ENCODE data around the gene ANKRD44.

Gene ANKRD44

DNA sequence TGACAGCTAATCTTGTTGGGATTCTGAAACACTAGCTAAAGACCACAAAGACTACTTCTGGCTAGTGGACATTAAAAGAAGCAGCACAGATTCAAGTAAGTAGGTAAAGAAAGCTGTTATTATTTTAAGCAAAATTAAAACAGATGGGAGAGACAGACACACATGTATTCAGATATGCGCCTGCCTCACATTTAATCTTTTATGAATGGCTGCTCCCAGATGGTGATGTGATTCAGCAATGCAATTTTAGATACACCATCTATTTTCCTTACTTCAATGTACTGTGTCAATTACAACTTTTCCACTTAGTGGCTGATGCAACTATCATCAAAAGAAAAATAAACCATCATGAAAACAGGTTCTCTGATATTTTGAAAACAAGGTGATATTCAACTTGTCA, 251.1 kb downstream of the ANKRD44 start:
- Histone ChIP-seq H3K9me2 (ENCODE audit: low read depth, low read length) (no peaks in the 10 kb centered on the region), H2AFZ (ENCODE audit: low read length) (no peak overlapping the region), H3K4me1 (ENCODE audit: insufficient read depth, low read length, severe bottlenecking) (no peaks in the 10 kb centered on the region), H3K27me3 (ENCODE audit: insufficient read depth, low read length) (no peaks in the 10 kb centered on the region), H3K9me3 (ENCODE audit: low read length) (peaks cover 16% of the 10 kb centered on the region; the same call in 1 of the 2 replicates), H3F3A (ENCODE audit: insufficient read depth, low read length) (no peaks in the 10 kb centered on the region), H4K20me1 (ENCODE audit: insufficient read depth, low read length) (no peaks in the 10 kb centered on the region), H3K4me2 (ENCODE audit: low read length) (no peak overlapping the region), H3K79me2 (ENCODE audit: insufficient read depth, low read length) (no peaks in the 10 kb centered on the region), H3K4me3 (ENCODE audit: low read depth, low read length, poor library complexity, severe bottlenecking) (no peak overlapping the region), H3K27ac (ENCODE audit: low read depth, low read length, poor library complexity, severe bottlenecking) (no peak overlapping the region), H3K9ac (ENCODE audit: low read length) (no peak overlapping the region), H3K36me3 (ENCODE audit: insufficient read depth, low read length) (peaks cover 46% of the 10 kb centered on the region)
- TF ChIP-seq, protein P1, sequence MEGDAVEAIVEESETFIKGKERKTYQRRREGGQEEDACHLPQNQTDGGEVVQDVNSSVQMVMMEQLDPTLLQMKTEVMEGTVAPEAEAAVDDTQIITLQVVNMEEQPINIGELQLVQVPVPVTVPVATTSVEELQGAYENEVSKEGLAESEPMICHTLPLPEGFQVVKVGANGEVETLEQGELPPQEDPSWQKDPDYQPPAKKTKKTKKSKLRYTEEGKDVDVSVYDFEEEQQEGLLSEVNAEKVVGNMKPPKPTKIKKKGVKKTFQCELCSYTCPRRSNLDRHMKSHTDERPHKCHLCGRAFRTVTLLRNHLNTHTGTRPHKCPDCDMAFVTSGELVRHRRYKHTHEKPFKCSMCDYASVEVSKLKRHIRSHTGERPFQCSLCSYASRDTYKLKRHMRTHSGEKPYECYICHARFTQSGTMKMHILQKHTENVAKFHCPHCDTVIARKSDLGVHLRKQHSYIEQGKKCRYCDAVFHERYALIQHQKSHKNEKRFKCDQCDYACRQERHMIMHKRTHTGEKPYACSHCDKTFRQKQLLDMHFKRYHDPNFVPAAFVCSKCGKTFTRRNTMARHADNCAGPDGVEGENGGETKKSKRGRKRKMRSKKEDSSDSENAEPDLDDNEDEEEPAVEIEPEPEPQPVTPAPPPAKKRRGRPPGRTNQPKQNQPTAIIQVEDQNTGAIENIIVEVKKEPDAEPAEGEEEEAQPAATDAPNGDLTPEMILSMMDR (IDR thresholded peaks at IDR 0.05; ENCODE audit: low read length) = no peak
- TF ChIP-seq EZH2 (IDR thresholded peaks at IDR 0.05; ENCODE audit: borderline replicate concordance, low read length) = no peak

DNA sequence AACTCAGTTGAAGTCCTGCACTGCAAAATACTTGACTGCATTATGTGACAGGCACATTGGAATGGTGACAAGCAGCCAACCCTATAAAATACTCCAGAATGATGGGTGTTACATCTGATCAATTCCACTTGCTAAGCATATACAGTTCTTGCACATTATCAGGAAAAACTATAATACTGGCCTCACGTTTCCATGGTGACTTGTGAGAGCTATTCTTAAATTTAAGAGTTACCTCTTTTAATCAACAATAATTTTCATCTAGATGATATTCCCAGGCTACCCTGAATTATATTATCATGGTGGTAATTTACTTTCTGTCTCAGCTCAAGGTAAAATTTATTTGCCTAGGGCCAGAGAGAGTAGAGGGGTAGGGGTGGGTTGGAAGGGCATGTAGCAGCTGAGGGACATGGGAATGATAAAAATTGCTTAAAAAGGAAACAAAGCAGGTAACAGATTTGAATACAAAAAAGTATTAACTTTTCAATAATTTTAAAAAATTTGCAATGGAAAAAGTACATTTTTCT, 251.7 kb downstream of the ANKRD44 start:
- Histone ChIP-seq H3K9me3 (ENCODE audit: low read length) (peaks cover 16% of the 10 kb centered on the region; the same call in 1 of the 2 replicates), H3K27ac (ENCODE audit: low read depth, low read length, poor library complexity, severe bottlenecking) (no peak overlapping the region), H3K4me3 (ENCODE audit: low read depth, low read length, poor library complexity, severe bottlenecking) (no peak overlapping the region), H3K79me2 (ENCODE audit: insufficient read depth, low read length) (no peaks in the 10 kb centered on the region), H3K4me1 (ENCODE audit: insufficient read depth, low read length, severe bottlenecking) (no peaks in the 10 kb centered on the region), H3K4me2 (ENCODE audit: low read length) (no peak overlapping the region), H3K36me3 (ENCODE audit: insufficient read depth, low read length) (peaks cover 47% of the 10 kb centered on the region), H3K9me2 (ENCODE audit: low read depth, low read length) (no peaks in the 10 kb centered on the region), H3K9ac (ENCODE audit: low read length) (no peak overlapping the region), H4K20me1 (ENCODE audit: insufficient read depth, low read length) (no peaks in the 10 kb centered on the region), H3F3A (ENCODE audit: insufficient read depth, low read length) (no peaks in the 10 kb centered on the region), H3K27me3 (ENCODE audit: insufficient read depth, low read length) (no peaks in the 10 kb centered on the region), H2AFZ (ENCODE audit: low read length) (no peak overlapping the region)
- TF ChIP-seq, protein P1 (IDR thresholded peaks at IDR 0.05; ENCODE audit: low read length) = no peak
- TF ChIP-seq EZH2 (IDR thresholded peaks at IDR 0.05; ENCODE audit: borderline replicate concordance, low read length) = no peak

DNA sequence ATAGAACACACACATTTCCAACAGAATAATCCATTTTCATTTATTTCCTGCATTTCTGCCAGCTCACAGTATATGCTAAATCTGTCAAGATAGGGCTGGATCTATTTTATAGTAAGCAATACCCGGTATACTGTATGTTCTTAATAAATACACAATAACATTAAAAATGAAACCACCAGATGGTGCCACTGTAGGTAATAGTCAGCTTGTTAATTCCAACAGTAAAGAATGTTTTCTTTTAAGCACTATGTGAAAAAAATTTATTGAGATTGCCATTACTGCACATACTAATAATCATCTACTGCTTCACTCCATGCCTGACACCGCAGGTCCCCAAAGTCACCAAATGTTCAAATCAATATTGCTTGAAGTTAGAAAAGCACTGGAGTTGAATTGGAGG, 252.6 kb downstream of the ANKRD44 start:
- no peaks in the 10 kb centered on the region for H3K27me3 ChIP-seq (ENCODE audit: insufficient read depth, low read length)
- no peak overlapping the region for H3K27ac ChIP-seq (ENCODE audit: low read depth, low read length, poor library complexity, severe bottlenecking)
- H2AFZ ChIP-seq (ENCODE audit: low read length) = no peak overlapping the region
- TF ChIP-seq, protein P1 (IDR thresholded peaks at IDR 0.05; ENCODE audit: low read length) = no peak
- TF ChIP-seq EZH2 (IDR thresholded peaks at IDR 0.05; ENCODE audit: borderline replicate concordance, low read length) = no peak
- peaks cover 47% of the 10 kb centered on the region for H3K36me3 ChIP-seq (ENCODE audit: insufficient read depth, low read length)
- no peak overlapping the region for H3K9ac ChIP-seq (ENCODE audit: low read length)
- H3K4me3 ChIP-seq (ENCODE audit: low read depth, low read length, poor library complexity, severe bottlenecking) = no peak overlapping the region
- H3F3A ChIP-seq (ENCODE audit: insufficient read depth, low read length) = no peaks in the 10 kb centered on the region
- H3K4me1 ChIP-seq (ENCODE audit: insufficient read depth, low read length, severe bottlenecking) = no peaks in the 10 kb centered on the region
- H4K20me1 ChIP-seq (ENCODE audit: insufficient read depth, low read length) = no peaks in the 10 kb centered on the region
- no peaks in the 10 kb centered on the region for H3K9me2 ChIP-seq (ENCODE audit: low read depth, low read length)
- no peaks in the 10 kb centered on the region for H3K79me2 ChIP-seq (ENCODE audit: insufficient read depth, low read length)
- peaks cover 16% of the 10 kb centered on the region; the same call in 1 of the 2 replicates for H3K9me3 ChIP-seq (ENCODE audit: low read length)
- H3K4me2 ChIP-seq (ENCODE audit: low read length) = no peak overlapping the region
